Measurements from ENCODE around the gene HUWE1. TPM values are rescaled to one million over a fixed set of nuclear protein-coding genes. Genes with fewer than 3 reads are reported as not detected.

The HUWE1 gene
- total and polyA plus RNA-seq, 9 of the 15 experiments (the other 6 are each of a cell fraction or from before 2014, with no cell fraction given) = 23.9 to 204 (median 65.1) TPM

DNA sequence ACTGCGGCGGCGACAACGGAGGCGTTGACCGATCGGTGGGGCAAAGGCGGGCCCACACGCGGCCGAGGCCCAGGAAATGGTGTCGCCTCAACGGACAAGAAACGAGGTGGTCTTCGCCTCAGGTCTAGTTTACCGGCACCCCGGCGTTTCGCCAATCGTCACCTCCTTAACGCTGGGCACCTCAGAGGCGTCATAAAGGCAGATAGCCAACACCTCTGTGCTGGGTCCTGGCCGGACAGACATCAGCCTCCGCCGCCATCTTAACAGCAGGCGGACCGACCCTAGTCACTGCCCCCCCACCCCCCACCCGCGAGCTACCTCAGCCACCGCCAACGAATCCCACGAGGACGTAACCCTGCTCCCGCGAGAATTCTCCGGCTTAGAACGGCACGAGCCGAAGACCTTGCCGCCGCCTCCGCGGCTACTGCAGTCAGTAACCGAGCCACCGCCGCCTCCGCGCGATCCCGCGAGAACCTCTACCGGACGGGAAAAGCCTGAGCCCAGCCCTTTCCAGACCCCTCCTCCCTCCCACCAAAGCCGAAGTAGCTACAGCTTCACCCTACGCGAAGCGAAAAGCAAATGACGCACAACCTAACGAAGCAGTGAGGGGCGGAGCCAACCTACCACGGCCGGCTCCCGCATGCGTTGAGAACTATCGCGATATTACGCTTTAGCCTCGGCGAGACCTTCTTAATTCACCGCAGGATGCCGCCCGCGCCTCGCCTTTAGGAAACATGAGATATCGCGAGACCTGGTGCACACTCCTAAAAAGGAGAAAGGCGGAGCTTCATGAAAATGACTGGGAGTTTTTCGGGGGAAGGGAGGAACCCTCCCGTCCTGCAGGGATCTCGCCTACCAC is 2.7 kb downstream of the HUWE1 start (continued):
- TF ChIP-seq NCOA2 (IDR thresholded peaks at IDR 0.05; ENCODE audit: partially characterized antibody in 2 of 2) (no peak), ZNF764 (CRISPR knock-in tag; IDR thresholded peaks at IDR 0.05; ENCODE audit: low read depth) (no peak), ARHGAP35 (IDR thresholded peaks at IDR 0.05; ENCODE audit: partially characterized antibody) (peak; percentile 94), XRCC3 (IDR thresholded peaks at IDR 0.05) (no peak), NFIC (IDR thresholded peaks at IDR 0.05) (peak; percentile 18; the same call in 1 of the 2 replicates), ATF1 (CRISPR knock-in tag; IDR thresholded peaks at IDR 0.05) (no peak), ATF1 (tag; IDR thresholded peaks at IDR 0.05) (peak; percentile 85), ZKSCAN3 (CRISPR knock-in tag; IDR thresholded peaks at IDR 0.05) (no peak), RAD21 (CRISPR knock-in tag; conservative IDR thresholded peaks at IDR 0.05 in 1 of 2, IDR thresholded peaks at IDR 0.05 in 1 of 2) (peak in 1 of 2 experiments; percentile 25; a peak in 1 of 4 replicates), SMC3 (conservative IDR thresholded peaks at IDR 0.05; ENCODE audit: insufficient read depth, low read depth, low read length) (no peak), ZKSCAN8 (CRISPR knock-in tag; IDR thresholded peaks at IDR 0.05) (no peak), MEF2D (tag; conservative IDR thresholded peaks at IDR 0.05; ENCODE audit: low read depth) (no peak), HNRNPK (IDR thresholded peaks at IDR 0.05; ENCODE audit: low read depth, low read length, poor library complexity, severe bottlenecking) (no peak), ZNF644 (tag; IDR thresholded peaks at IDR 0.05; ENCODE audit: low read depth) (no peak), FIP1L1 (IDR thresholded peaks at IDR 0.05; ENCODE audit: low read depth, low read length, poor library complexity, severe bottlenecking) (no peak), FOXP1 (CRISPR knock-in tag; IDR thresholded peaks at IDR 0.05) (no peak), ZNF551 (CRISPR knock-in tag; IDR thresholded peaks at IDR 0.05) (no peak), BRD4 (IDR thresholded peaks at IDR 0.05) (peak; percentile 71; the same call in 1 of the 2 replicates), XRCC4 (IDR thresholded peaks at IDR 0.05; ENCODE audit: extremely low read depth, insufficient read depth, insufficient read length) (no peak), ZNF175 (CRISPR knock-in tag; IDR thresholded peaks at IDR 0.05; ENCODE audit: low read depth) (no peak), MTA2 (IDR thresholded peaks at IDR 0.05; ENCODE audit: low read depth) (no peak), YBX1 (IDR thresholded peaks at IDR 0.05) (no peak), ZFP1 (CRISPR knock-in tag; IDR thresholded peaks at IDR 0.05) (no peak), ZNF57 (CRISPR knock-in tag; IDR thresholded peaks at IDR 0.05) (no peak), ESRRA (IDR thresholded peaks at IDR 0.05; ENCODE audit: borderline replicate concordance, low read depth) (no peak), ZEB2 (IDR thresholded peaks at IDR 0.05) (no peak)
- TF ChIP-seq, protein P1, sequence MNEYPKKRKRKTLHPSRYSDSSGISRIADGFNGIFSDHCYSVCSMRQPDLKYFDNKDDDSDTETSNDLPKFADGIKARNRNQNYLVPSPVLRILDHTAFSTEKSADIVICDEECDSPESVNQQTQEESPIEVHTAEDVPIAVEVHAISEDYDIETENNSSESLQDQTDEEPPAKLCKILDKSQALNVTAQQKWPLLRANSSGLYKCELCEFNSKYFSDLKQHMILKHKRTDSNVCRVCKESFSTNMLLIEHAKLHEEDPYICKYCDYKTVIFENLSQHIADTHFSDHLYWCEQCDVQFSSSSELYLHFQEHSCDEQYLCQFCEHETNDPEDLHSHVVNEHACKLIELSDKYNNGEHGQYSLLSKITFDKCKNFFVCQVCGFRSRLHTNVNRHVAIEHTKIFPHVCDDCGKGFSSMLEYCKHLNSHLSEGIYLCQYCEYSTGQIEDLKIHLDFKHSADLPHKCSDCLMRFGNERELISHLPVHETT (CRISPR knock-in tag; conservative IDR thresholded peaks at IDR 0.05 in 1 of 2, IDR thresholded peaks at IDR 0.05 in 1 of 2) = no peak
- TF ChIP-seq, protein P2, sequence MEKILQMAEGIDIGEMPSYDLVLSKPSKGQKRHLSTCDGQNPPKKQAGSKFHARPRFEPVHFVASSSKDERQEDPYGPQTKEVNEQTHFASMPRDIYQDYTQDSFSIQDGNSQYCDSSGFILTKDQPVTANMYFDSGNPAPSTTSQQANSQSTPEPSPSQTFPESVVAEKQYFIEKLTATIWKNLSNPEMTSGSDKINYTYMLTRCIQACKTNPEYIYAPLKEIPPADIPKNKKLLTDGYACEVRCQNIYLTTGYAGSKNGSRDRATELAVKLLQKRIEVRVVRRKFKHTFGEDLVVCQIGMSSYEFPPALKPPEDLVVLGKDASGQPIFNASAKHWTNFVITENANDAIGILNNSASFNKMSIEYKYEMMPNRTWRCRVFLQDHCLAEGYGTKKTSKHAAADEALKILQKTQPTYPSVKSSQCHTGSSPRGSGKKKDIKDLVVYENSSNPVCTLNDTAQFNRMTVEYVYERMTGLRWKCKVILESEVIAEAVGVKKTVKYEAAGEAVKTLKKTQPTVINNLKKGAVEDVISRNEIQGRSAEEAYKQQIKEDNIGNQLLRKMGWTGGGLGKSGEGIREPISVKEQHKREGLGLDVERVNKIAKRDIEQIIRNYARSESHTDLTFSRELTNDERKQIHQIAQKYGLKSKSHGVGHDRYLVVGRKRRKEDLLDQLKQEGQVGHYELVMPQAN (IDR thresholded peaks at IDR 0.05; ENCODE audit: borderline replicate concordance) = 0 out of 2 replicates have a peak, but pooled peaks have one; percentile 26

Data from K562 (cell line).